D721Med (cell line): ENCODE data around the gene GRID2.

Source experiments
- DNase-seq: peaks from one replicate; pipeline ENCODE4 v3.0.0; 2011; ENCODE audit warnings: low spot score; ENCODE audit not compliant: insufficient read length
- FAIRE-seq: peaks from 2 replicates; lab custom pipeline; 2011; peaks lifted over from hg19 to GRCh38; lab: Jason Lieb, UNC
- TF ChIP-seq, protein P1 (sequence below): IDR thresholded peaks from 2 replicates; pipeline ENCODE4 v1.5.1; 2012; ENCODE audit warnings: mild to moderate bottlenecking, control low read depth; ENCODE audit not compliant: insufficient read depth; ENCODE audit errors: missing control alignments

GRID2 gene

DNA sequence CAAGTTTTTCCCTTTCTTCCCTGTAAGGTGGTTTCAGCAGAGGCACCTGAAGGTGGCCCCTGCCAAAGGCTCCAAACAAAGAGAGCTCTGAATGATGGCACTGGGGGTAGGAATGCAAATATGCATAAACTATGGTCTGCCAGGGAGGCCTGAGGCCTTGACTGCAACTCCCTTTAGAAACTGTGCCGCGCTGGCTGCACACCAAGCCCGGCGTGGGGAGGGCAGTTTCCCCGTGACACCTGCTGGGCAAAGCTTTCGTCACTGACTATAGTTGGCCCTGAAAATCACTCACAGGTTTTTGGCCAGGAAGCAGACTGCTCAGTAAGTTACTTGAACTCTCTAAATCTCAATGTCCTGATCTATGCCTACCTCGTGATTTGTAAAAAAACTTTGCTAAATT lies 1427.0 kb downstream of the GRID2 start:
- no peak for FAIRE-seq
- no peak for DNase-seq
- TF ChIP-seq, protein P1, sequence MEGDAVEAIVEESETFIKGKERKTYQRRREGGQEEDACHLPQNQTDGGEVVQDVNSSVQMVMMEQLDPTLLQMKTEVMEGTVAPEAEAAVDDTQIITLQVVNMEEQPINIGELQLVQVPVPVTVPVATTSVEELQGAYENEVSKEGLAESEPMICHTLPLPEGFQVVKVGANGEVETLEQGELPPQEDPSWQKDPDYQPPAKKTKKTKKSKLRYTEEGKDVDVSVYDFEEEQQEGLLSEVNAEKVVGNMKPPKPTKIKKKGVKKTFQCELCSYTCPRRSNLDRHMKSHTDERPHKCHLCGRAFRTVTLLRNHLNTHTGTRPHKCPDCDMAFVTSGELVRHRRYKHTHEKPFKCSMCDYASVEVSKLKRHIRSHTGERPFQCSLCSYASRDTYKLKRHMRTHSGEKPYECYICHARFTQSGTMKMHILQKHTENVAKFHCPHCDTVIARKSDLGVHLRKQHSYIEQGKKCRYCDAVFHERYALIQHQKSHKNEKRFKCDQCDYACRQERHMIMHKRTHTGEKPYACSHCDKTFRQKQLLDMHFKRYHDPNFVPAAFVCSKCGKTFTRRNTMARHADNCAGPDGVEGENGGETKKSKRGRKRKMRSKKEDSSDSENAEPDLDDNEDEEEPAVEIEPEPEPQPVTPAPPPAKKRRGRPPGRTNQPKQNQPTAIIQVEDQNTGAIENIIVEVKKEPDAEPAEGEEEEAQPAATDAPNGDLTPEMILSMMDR, result no peak

DNA sequence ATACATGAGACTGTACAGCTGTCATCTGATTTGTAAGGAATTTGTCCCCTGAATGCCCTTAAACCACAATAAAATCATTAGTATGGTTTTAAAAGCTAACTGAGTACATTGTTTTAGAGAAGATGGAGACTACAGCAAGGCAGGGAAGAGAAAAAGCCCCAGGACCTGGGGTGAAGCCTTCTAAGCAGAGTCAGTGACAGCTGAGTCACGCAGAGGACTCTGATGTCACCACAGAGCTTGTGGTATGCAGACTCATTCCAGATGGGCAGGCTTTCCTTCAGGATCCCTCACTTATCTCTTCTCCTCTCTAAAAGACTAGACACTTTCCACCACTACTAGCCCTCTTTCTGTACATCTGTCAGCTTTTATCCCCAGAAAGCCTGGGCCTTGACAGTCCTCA lies 1427.7 kb downstream of the GRID2 start:
- TF ChIP-seq, protein P1, result no peak
- FAIRE-seq, result no peak
- DNase-seq, result no peak

DNA sequence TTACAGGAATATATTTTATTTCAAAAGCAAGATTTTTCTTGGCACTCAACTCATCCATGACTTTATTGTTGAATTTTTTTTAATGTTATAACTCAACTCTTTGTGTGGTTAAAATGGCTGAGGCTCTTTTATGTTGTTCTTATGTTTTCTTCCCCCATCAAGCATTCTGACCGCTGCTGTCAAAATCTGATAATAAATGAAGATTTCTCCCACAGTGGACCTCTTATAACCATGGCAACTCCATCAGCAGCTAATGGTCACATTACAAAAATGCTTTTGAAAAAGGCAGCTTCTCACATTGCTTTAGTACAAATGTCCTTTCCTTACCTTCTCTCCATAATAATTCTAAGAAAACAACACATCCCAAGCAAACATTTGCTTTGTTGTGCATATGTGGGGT lies 1428.7 kb downstream of the GRID2 start:
- DNase-seq (no peak), FAIRE-seq (no peak)
- TF ChIP-seq, protein P1, result no peak

DNA sequence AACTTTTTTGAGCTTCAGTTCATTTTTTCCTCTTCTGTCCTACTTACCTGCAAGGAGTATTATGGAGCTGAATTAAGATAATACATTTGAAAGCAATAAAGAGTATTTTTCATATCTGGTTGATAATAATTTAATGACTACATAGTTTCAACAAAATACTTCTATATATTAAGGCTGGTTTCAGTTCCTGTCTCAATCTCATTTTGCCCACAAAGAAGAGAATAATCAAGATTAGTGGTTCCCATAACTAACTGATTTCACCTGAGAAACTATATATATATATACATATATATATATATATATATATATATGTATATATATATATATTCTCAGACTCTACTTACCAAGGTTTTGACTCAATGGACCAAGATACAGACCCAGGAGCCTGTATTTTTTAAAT lies 1437.1 kb downstream of the GRID2 start:
- DNase-seq (no peak), FAIRE-seq (no peak)
- TF ChIP-seq, protein P1, result no peak

DNA sequence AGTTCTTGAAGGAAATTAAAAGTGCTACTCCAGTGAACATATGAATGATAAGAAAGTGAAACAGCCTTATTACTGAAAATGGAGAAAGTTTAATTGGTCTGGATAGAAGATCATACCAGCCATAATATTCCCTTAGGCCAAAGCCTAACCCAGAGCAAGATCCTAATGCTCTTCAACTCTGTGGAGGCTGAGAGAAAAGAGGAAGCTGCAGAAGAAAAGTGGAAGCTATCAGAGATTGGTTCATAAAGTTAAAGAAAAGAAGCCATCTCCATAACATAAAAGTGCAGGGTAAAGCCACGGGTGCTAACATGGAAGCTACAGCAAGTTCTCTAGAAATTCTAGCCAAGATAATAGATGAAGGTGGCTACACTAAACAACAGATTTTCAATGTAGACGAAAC lies 1439.3 kb downstream of the GRID2 start:
- DNase-seq (no peak), FAIRE-seq (no peak)
- TF ChIP-seq, protein P1, result no peak

DNA sequence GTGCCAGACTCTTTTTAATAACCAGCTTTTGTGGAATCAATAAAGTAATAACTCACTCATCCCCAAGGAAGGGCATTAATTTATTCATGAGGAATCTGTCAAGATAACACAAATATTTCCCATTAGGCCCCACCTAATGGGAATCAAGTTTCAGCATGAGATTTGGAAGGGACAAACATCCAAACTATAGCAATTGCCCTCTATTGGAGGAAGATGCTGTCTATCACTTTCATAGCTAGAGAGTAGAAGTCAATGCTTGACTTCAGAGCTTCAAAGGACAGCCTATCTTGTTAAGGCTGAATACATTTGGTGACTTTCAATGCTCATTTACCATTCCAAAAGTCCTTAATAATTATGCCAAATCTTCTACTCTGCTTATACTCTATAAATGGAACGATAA lies 1439.9 kb downstream of the GRID2 start:
- TF ChIP-seq, protein P1, result no peak
- FAIRE-seq (no peak), DNase-seq (no peak)

DNA sequence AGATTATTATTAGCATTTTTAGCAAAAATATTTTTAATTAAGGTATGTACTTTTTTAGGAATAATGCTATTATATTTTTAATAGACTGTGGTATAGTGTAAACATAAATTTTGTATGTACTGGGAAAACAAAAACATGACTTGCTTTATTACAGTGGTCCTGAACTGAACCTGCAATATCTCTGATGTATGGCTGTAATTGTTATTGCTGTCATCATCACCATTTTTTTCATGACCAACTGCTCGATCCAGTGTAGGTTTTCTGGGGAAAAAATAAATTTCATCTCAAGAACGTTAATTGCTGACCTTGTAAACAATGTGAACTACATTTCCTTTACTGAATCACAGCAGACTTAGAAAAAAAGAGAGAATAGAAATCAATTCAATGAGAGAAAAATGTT lies 1441.2 kb downstream of the GRID2 start:
- FAIRE-seq (no peak), DNase-seq (no peak)
- TF ChIP-seq, protein P1, result no peak
